ENCODE data around the gene CDK6.

CDK6 gene

GRCh38 chr7:92757311-92757910 lies 79.0 kb downstream of the CDK6 start:
- DNase-seq: peak; percentile 69

GRCh38 chr7:92755680-92756079 lies 80.7 kb downstream of the CDK6 start:
- DNase-seq: no peak

- no peak for DNase-seq
Measured at GRCh38 chr7:92754919-92755581, 81.3 kb downstream of the CDK6 start.

GRCh38 chr7:92753614-92754013 lies 82.8 kb downstream of the CDK6 start:
- no peak for DNase-seq

- DNase-seq: no peak
Measured at GRCh38 chr7:92751902-92752901, 84.2 kb downstream of the CDK6 start.

- no peak for DNase-seq
Measured at GRCh38 chr7:92750946-92751345, 85.4 kb downstream of the CDK6 start.

- no peak for DNase-seq
Measured at GRCh38 chr7:92750447-92750839, 85.9 kb downstream of the CDK6 start.

- no peak for DNase-seq
Measured at GRCh38 chr7:92749832-92750446, 86.4 kb downstream of the CDK6 start.

- DNase-seq: no peak
Measured at GRCh38 chr7:92749327-92749755, 87.0 kb downstream of the CDK6 start.

GRCh38 chr7:92748495-92748894 lies 87.9 kb downstream of the CDK6 start:
- DNase-seq: no peak

- DNase-seq: no peak
Measured at GRCh38 chr7:92747041-92747835, 89.1 kb downstream of the CDK6 start.

- DNase-seq: no peak
Measured at GRCh38 chr7:92745241-92745640, 91.1 kb downstream of the CDK6 start.

- DNase-seq: peak; percentile 17
Measured at GRCh38 chr7:92744180-92744579, 92.2 kb downstream of the CDK6 start.

GRCh38 chr7:92742186-92742585 lies 94.2 kb downstream of the CDK6 start:
- no peak for DNase-seq

GRCh38 chr7:92740700-92741126 lies 95.7 kb downstream of the CDK6 start:
- no peak for DNase-seq

- DNase-seq: no peak
Measured at GRCh38 chr7:92740134-92740533, 96.2 kb downstream of the CDK6 start.

- no peak for DNase-seq
Measured at GRCh38 chr7:92739091-92739490, 97.3 kb downstream of the CDK6 start.

- DNase-seq: no peak
Measured at GRCh38 chr7:92737706-92738105, 98.7 kb downstream of the CDK6 start.

GRCh38 chr7:92736870-92737269 lies 99.5 kb downstream of the CDK6 start:
- DNase-seq: no peak

- DNase-seq: no peak
Measured at GRCh38 chr7:92735707-92736106, 100.7 kb downstream of the CDK6 start.

GRCh38 chr7:92732316-92733036 lies 103.9 kb downstream of the CDK6 start:
- DNase-seq: peak; percentile 25

Data from suppressor macrophage treated with lipopolysaccharide for 4 hours (primary cell).